GM21723 (cell line): ENCODE measurements around the gene FAM234B.
A peak's percentile ranks its signal among the peaks of the same experiment; 100 is the strongest.

ENCODE experiments used
- ATAC-seq: cut with Tn5 transposase; IDR thresholded peaks from one replicate; pipeline ENCODE4 v1.9.1; 2021; ENCODE audit warnings: mild to moderate bottlenecking, moderate library complexity; ENCODE audit not compliant: unreplicated experiment

FAM234B gene

GRCh38 chr12:13044002-13044905, at the start of gene FAM234B:
Gene FAM234B (plus strand): TSS chr12:13044381. CDS start chr12:13044404, 23 bp downstream.
- peak; percentile 97 for ATAC-seq

- ATAC-seq: no peak
Measured at GRCh38 chr12:12995088-12995487, 49.1 kb upstream of the FAM234B start.

- no peak for ATAC-seq
Measured at GRCh38 chr12:12996209-12996608, 48.0 kb upstream of the FAM234B start.

GRCh38 chr12:12997156-12997555, 47.0 kb upstream of the FAM234B start:
- no peak for ATAC-seq

- no peak for ATAC-seq
Measured at GRCh38 chr12:12997734-12998133, 46.4 kb upstream of the FAM234B start.

GRCh38 chr12:12998248-12998647, 45.9 kb upstream of the FAM234B start:
- no peak for ATAC-seq

- no peak for ATAC-seq
Measured at GRCh38 chr12:12999271-12999958, 44.8 kb upstream of the FAM234B start.

- peak; percentile 79 for ATAC-seq
Measured at GRCh38 chr12:12999959-13000615, 44.1 kb upstream of the FAM234B start, which contains the start of gene HEBP1. Gene HEBP1 (minus strand): TSS chr12:13000265. CDS start chr12:13000114, 151 bp downstream.

GRCh38 chr12:13000616-13000924, 43.6 kb upstream of the FAM234B start:
- peak; percentile 35 for ATAC-seq

GRCh38 chr12:13000925-13001774, 43.0 kb upstream of the FAM234B start:
- peak; percentile 33 for ATAC-seq

- ATAC-seq: no peak
Measured at GRCh38 chr12:13001775-13002040, 42.5 kb upstream of the FAM234B start.

- ATAC-seq: no peak
Measured at GRCh38 chr12:13002301-13003097, 41.7 kb upstream of the FAM234B start.

- no peak for ATAC-seq
Measured at GRCh38 chr12:13004361-13004760, 39.8 kb upstream of the FAM234B start.

- no peak for ATAC-seq
Measured at GRCh38 chr12:13004986-13005385, 39.2 kb upstream of the FAM234B start.

- ATAC-seq: no peak
Measured at GRCh38 chr12:13005649-13006048, 38.5 kb upstream of the FAM234B start.

- no peak for ATAC-seq
Measured at GRCh38 chr12:13007496-13008233, 36.5 kb upstream of the FAM234B start.

- no peak for ATAC-seq
Measured at GRCh38 chr12:13008741-13009380, 35.3 kb upstream of the FAM234B start.

- ATAC-seq: no peak
Measured at GRCh38 chr12:13011098-13011497, 33.1 kb upstream of the FAM234B start.

- no peak for ATAC-seq
Measured at GRCh38 chr12:13022851-13023271, 21.3 kb upstream of the FAM234B start.
